ENCODE data around the gene PRELID3B.
A peak's percentile ranks its signal among the peaks of the same experiment; 100 is the strongest.

Gene PRELID3B

DNA sequence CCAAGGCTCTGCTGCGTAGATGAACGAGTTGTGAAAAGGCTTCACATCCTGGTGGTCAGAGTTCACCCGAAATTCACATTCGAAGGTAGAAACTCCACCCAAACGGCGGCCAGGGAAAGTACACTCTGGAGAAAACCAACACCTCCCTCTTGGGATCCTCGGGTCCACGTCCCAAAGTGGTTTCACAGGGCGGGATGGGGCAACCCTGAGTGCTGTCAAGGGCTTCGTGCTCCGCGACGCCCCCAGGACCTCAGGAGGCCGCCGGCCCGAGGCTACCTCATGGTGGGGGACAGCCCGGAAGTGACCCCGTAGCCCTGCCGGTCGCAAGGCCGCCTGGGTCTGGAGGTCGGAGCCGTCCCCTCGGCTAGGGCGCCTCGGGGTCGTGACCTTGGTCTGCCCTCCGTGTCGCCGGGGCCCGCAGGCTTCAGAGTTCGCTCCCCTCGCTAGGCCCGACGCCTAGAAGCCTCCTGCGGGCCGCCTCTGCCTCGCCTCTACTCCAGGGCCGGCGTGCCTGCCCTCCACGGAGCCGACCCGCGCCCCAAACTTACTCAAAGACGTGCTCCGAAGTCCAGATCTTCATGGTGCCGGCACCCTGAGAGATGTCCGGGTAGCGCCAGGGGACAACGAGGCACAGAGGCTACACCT, at the start of gene PRELID3B:
TSS of gene PRELID3B (minus strand) at position 636 of the 645 bp plus-strand sequence. CDS start at position 580, 56 bp downstream.
- no peak for DNase-seq

DNA sequence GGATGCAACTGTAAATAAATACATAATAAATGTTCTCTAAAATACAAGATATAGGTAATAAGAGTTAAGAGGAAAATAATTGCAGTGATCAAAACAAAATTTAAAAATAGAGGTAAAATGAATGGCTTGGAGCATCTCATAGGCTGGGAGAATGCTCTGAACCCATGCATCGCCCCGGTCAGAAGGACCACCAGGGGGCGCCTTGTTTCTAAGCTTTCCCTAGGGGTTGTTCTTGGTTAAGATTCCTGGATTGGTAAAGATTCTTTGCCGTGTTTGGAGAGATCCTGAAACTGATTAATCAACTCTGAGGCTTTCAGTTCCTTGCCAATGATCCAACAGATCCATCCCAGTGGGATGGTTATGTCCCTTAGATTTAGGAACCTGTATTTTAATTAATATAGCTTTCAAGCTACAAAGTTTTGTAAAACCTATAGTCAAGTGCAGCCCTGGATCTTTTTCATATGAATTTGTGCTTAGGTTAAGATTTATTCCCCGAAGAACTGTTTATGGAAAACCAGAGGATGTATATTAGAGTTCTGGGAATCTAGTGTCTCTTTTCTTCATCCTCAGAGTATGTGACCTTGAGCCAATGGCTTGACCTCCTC, 45.3 kb upstream of the PRELID3B start:
- DNase-seq = peak; percentile 72

DNA sequence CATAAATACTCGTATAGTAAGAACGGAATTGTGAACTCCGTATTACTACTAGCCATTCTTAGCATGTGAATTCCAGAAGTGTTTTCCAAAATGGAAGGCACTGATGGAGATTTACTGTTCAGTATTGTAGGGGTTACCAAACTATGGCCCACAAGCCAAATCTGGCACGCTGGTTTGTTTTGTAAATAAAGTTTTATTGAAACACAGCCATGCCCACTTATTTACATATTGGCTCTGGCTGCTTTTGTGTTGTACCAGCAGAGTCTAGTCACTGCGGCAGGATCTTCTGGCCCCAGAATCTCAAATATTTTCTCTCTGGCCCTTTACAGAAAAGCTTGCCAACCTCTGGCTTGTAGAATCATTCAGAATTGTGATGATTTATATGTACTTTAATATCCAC, 44.3 kb upstream of the PRELID3B start:
- no peak for DNase-seq

DNA sequence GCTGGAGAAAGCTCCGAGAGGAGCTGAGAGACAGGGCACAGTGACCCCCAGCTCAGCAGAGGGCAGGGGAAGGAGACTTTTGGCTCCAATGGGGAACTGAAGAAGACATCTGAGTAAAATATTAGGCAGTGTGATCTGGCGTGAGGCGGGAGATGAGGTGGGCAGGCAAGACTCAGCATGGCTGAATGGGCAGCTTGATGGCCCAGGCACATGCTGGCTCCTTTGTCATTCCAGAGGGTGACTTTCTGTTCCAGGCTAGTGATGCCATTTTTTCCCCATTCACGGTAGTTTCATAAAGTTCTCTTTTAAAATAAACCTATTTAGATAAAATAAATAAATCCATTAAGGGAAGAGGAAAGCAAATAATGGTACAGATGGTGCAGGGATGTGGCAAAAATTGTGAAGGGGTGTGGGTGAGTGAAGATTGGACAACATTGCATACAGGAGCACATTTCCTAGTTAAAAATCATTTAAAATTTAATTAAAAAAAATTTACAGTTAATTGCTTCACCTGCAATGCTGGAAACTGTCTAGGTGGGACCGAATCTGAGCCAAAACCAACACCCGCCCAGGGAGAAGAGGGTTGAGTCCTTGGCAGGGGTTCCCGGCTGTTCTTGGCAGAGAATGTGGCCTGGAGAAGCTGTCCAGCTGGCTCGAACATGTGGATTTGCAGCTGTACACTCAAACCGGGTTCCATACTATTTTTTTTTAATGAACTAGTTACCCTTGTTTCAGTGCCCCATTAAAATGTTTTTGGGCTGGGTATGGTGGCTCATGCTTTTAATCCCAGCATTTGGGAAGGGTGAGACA, 41.7 kb upstream of the PRELID3B start:
- DNase-seq = peak; percentile 85

DNA sequence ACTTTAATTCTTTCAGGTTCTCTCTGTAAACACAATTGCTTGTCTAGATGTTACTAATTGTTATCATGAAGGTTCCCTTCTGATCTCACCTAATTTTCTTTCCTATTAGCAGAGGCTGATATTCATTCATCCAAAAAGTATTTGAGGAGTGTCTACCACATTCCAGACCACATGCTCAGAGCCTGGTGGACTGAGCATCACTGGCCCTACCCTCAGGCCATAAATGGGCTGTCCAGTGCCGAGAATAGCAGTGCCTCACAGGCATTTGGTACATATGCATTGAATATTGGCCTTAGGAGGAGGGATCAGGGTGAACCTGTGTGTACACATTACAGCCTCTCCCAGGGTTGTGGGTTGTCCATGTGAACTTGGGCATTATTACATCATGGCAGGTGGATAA, 40.4 kb upstream of the PRELID3B start:
- no peak for DNase-seq

DNA sequence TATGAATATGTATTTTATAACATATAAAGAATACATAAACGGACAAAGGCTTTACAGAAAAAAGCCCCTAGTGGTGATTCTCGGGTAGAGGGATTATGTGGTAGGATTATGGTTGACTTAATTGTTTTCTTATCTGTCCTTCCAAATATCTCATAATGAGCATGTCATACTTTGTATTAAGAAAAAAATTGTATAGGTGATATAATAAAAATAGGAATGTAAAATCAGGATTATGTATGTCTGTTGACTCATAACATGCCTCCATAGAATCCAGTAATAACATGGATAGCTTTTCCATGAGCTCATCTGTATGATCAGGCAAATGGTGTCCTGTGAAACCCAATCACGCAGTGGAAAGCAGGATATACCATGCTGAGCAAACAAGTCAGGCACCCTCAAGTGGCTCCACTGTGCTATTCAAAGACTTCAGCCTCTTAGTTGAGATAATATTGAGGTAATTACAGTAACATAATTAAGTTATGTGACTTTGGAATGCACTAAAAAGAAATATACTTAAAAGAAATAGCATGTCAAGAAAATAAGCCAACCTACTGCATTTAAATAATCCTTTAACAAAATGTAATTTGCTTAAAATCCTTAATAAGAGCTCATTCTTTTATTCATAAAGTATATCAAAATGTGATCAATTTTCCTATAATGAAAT, 39.6 kb upstream of the PRELID3B start:
- no peak for DNase-seq

DNA sequence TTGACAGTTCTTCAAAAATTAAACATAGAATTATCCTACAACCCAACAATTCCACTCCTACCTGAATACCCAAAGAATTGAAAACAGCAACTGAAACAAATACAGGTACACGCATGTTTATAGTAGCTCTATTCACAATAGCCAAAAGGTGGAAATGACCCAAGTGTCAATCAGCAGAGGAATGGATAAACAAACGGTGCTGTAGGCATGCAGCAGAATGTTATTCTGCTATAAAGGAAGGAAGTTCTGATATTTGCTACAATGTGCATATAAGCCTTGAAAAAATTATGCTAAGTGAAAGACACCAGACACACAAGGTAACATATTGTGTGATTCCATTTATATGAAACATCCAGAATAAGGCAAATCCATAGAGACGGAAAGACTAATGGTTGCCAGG, 38.5 kb upstream of the PRELID3B start:
- DNase-seq = no peak

DNA sequence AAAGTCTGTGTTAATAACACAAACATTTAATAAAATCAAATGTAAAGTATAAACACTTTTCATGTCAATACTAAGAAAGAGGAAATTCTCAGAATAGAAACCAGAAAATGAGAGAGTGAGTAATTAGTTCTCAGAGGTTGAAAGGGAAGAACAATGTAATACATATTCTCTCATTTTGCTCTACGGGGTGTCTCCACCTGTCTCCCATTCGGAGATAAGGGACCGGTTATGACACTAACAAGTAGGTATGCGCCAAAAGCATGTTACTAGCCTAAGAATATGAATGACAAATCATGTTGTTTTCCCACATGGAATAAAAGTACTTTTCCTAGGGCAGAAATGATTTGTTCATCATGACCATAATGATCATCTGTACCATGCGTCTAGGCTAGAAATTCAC, 35.6 kb upstream of the PRELID3B start:
- DNase-seq = no peak

DNA sequence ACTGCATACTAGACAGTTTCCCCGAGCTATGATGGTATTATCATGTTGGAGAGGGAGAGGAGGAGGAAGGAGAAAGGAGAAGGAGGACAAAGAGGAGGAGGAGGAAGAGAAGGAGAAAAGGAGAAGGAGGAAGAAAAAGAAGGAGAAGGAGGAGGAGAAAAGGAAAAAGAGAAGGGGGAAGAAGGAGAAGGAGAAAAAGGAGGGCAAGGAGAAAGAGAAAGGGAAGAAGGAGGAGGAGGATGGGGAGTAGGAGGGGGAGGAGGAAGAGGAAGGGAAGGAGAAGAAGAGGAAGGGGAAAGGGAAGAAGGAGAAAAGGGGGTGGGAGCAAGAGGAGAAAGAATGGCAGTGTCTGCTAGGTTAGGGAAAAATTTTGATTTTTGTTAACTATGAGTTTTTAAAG, 35.1 kb upstream of the PRELID3B start:
- DNase-seq = no peak

DNA sequence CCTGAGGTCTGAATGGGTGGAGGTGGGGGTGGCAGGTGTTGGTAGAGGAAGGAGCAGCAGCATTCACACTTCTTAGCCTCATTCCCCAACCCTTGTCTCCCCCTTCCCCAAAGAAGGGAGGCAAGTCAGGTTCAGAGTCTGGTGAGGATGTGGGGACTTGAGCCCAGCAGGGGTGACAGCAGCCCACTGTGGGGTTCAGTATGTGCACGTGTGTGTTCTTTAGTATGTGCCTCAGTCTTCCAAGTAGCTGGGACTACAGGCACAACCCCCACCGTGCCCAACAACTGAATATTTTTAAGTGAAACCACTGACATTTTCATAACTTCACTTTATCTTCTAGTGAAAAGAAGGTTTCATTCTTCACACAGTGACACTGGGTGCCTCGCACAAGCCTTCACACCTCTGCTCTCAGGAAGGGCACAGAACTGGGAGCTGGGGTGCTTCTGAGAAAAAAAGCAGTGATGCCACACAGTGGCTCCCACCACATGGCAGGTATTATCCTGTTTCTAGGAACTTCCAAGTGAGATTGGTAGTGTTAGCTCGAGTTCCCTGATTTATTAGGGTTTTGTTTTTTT, 33.4 kb upstream of the PRELID3B start:
- no peak for DNase-seq

DNA sequence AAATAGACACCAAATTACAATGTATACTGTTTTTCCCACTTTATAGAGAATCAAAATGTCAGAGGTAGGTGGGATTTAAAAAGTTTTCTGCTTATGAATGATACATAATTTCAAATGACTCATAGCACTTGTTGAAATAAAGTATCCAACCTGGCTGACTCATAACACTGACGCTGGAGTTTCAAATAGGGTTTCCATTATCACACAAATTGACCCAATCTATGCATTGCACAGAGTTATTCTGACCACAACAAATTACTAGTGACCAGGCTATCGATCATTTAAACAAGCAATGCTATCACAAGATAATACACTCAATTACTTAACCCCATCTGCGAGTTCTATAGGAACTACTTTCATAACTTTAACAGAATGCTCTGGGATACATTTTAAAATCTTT, 31.9 kb upstream of the PRELID3B start:
- no peak for DNase-seq

DNA sequence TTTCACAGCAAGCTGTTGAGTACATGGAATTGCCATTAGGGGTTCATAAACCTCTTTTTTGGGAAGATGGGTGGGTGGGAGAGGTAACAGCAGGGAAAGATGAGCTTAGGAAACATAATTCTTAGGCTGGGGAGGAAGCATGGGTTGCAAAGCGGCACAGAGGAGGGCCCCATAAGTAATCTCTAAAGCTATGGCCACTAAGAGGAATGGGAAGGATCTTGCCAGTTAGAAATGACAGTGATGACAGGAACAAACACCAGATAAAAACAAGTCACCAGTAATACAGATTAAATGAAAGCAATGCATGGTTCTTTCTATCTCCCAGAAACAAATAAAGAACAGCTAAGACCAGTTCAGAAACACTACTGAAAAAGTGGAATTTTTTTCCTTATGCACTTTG, 31.0 kb upstream of the PRELID3B start:
- no peak for DNase-seq

DNA sequence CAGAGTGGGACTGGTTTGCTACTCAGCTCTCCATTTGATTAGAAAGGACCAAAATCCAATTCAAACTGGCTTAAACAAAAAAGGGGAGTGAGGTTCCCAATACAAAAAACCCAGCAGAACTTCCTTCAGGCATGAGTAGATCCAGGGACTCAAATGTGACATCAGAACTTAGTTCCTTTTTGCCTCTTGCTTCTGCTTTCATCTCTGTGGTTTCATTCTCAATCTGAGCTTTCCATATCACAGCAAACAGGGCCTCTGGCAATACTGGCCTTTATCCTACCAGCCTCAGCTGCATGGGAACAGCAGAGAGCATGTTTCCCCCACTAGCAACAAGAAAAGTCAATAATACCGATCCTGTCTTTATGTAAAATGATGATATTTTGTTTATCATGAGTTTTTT, 28.6 kb upstream of the PRELID3B start:
- DNase-seq = no peak

DNA sequence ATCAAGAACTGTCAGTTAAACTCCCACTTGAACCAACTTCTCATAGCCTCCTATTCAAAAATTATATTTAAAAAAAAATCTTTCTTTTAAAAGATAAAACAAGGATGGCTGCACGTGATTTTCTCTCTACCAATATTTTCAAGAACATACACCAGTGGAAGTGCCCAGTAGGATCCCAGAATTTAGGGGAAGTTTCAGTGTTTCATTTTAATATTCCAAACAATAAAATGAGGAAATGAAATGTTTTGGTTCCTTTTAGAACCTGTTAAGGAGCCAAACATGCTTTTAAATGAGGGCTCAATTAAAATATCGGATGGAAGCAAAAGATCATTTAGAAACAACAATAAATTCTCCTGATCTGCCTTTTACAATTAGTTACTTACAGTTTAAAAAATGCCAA, 26.4 kb upstream of the PRELID3B start:
- no peak for DNase-seq

DNA sequence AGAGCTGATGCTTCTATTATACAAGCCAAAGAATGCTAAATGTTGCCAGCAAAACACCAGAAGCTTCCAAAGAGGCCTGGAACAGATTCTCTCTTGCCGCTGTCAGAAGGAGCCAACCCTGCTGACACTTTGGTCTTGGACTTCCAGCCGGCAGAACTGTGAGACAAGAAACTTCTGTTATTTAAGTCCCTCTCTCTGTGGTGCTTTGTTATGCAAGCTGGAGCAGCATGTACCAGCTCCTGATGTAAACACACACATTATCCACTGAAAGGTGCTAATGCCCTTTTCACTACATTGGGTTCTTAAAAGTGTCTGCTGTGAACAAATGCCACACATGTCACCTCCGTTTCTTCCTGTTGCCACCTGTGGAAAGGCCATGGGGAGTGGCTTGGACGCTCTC, 25.9 kb upstream of the PRELID3B start:
- no peak for DNase-seq

DNA sequence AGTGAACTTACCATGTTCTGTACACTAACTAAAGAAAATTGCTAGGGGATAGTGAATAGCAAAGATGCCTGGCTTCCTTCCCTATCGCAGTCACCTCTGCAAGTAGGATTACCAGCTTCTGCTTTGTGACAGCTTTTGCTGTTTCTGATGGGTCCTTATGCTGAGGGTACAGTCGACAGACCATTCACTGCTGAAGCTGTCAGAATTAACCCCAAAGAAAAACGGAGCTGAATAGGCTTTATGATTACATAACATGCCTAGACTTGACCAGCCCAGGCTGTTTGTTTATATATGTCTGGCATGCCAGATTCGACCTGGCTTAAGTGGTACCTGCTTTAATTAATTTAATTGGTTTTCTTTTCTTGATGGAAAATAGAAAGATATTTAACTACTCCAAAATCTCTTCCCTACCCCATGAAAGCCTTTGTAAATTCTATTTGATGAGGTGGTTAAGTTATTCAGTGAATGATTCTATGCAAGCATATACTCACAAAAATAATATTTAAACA, 21.7 kb upstream of the PRELID3B start:
- peak; percentile 99 for DNase-seq

DNA sequence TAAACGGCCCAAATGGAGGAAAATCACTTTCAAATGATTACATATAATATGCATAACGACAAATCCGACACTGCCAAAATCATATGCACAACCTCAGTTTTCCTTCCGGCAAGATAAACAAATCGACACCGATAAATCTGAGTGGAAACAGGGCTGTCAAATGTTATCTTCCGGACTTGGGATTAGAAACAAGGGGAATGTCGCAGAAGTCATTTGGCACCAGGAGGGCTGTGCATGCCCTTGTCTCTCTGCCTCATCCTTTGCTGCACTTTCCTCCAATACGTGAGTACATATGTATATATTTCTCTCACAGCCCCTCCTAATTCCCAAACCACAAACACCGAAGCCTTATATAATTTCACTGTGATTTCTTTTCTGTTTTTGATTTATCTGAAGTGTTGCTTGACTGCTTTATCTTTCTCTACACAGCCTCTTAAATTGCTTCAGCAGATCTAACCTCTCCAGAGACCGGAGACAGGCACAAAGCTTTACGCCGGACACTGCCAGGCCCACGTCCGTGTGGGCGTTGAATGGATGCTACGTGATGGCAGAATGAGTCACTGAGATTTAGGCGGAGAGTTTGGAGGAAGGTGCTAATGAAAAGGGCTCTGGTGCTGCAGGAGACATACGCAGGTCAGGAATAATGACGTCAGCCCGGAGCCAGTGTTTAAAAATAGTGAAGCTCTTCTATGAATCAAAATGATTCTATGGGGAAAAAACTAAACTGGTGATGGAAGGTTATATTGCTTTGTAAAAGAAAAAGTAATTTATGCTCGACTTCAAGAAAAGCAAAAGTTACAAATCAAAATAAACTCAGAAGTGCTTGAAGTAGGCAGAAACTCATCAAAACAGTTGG, 21.0 kb upstream of the PRELID3B start:
- peak; percentile 60 for DNase-seq

DNA sequence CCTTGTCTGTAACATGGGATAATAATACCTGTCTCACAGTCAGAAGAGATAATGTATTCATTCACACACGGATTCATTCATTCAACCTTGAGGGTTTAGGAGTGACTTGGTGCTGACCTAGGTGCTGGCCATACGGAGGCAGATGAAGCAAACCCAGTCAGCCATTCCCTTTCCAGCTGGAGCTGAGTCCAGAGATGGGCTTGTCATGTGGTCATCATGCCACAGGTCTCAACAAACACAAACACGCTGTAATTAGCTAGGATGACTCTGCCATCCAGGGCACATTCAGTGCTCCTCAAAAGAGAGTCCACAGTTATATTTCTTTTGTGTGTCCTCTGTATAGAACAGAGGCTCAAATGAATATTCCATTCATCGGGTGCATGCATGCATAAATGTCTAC, 19.5 kb upstream of the PRELID3B start:
- DNase-seq = peak; percentile 19

DNA sequence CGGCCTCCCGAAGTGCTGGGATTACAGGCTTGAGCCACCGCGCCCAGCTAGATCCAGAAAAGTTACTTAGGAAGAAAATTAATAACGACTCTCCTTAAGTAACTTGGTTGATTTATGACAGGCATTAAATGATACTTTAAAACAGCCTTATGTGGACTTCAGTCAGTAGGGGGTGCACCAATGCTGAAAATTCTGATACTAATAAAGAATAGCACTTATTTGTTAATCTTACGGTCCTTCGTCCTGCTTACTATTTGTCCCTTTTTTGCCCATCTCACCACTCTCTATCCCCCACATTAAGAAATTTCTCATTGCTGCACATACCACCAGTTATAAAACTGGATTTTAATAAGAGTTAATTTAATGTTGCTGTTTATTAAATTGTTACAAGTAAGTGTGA, 12.7 kb upstream of the PRELID3B start:
- DNase-seq = no peak

DNA sequence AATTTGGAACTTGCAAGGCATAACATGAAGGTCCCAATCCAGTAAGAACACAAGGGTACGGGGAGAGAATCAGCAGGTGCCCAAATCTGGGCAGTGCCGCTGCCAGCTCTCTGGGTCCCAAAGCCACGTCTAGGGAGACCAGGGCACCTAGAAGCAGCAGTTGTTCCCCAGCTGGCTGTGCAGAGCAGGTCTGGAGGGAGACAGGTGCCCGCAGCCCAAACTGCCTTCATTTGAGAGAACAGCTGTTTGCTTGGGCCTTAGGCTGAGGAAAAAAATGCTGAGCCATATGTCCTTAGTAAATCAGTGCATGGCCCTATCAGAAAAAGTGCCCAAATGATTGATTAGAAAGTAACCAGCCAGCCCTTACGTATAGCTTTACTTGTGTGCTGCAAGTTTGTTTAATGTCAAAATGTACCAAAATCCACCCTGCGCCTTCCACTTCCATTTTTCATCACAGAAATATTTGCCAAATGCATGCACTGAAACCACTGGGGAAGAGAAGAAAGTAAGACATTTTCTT, 9.1 kb upstream of the PRELID3B start:
- DNase-seq = no peak

DNA sequence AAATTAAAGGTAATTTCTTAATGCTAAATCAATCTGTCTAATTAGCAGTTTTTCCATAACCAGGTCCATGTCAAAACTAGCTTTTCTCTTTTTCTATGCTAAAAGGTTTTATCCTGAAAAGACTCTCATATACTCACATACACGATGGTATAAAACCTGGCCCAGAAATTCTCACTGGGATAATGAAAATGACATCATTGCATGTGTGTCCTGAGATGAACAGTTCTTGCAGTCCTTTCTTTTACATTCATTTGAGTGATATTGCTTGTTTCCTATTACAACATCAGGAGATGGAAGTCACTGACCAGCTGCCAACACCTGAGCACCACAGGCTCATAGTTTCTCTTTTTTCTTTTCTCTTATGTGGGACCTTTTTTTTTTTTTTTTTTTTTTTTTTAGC, 7.9 kb upstream of the PRELID3B start:
- no peak for DNase-seq

DNA sequence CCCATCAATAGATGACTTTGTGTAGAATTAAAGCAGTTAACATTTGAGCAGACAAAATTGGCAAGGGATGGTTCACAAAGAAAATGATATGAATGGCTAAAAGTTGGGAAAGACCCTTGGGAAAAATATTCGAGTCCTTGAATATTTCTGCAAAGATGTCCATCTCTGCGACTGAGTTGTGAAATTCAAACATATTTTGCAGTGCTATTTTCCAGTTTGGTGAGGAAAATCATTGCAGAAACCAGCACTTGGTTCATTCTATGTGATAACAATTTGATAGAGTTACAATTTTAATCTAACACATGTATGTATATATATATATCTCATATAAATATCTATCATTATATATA, 6.1 kb upstream of the PRELID3B start:
- DNase-seq = no peak

All from NCI-H1105 treated with DMSO at 0.1 percent for 48 hours (cell line).